T-helper 22 cell (primary cell): ENCODE results near the gene KCNMA1.

Experiments
- DNase-seq: peaks from one replicate; pipeline ENCODE4 v3.0.0-alpha.2; 2020; ENCODE audit warnings: low read depth

The KCNMA1 gene

GRCh38 chr10:77041636-77042258 is 595.9 kb downstream of the KCNMA1 start:
- DNase-seq = no peak

GRCh38 chr10:77038407-77038806 is 599.2 kb downstream of the KCNMA1 start:
- DNase-seq = no peak

- DNase-seq = no peak
Measured at GRCh38 chr10:77037735-77038403, 599.7 kb downstream of the KCNMA1 start.

GRCh38 chr10:77036993-77037734 is 600.4 kb downstream of the KCNMA1 start:
- no peak for DNase-seq

GRCh38 chr10:77036276-77036675 is 601.3 kb downstream of the KCNMA1 start:
- DNase-seq = no peak

- no peak for DNase-seq
Measured at GRCh38 chr10:77034795-77035194, 602.8 kb downstream of the KCNMA1 start.

- no peak for DNase-seq
Measured at GRCh38 chr10:77034240-77034639, 603.4 kb downstream of the KCNMA1 start.

GRCh38 chr10:77032188-77032570 is 605.4 kb downstream of the KCNMA1 start:
- no peak for DNase-seq

GRCh38 chr10:77031531-77032187 is 605.9 kb downstream of the KCNMA1 start:
- no peak for DNase-seq

GRCh38 chr10:77030974-77031373 is 606.6 kb downstream of the KCNMA1 start:
- DNase-seq = no peak

- no peak for DNase-seq
Measured at GRCh38 chr10:77029777-77030717, 607.6 kb downstream of the KCNMA1 start.

- DNase-seq = no peak
Measured at GRCh38 chr10:77028042-77028441, 609.6 kb downstream of the KCNMA1 start.

GRCh38 chr10:77027576-77027975 is 610.0 kb downstream of the KCNMA1 start:
- no peak for DNase-seq

- no peak for DNase-seq
Measured at GRCh38 chr10:77027141-77027540, 610.5 kb downstream of the KCNMA1 start.

GRCh38 chr10:77026148-77026547 is 611.5 kb downstream of the KCNMA1 start:
- no peak for DNase-seq

GRCh38 chr10:77024461-77024860 is 613.1 kb downstream of the KCNMA1 start:
- DNase-seq = no peak

- DNase-seq = no peak
Measured at GRCh38 chr10:77023396-77023795, 614.2 kb downstream of the KCNMA1 start.

GRCh38 chr10:77022671-77023070 is 614.9 kb downstream of the KCNMA1 start:
- DNase-seq = no peak

GRCh38 chr10:77021966-77022490 is 615.6 kb downstream of the KCNMA1 start:
- DNase-seq = no peak

GRCh38 chr10:77020426-77021040 is 617.1 kb downstream of the KCNMA1 start:
- DNase-seq = no peak

GRCh38 chr10:77016855-77017254 is 620.8 kb downstream of the KCNMA1 start:
- no peak for DNase-seq
